NB4 (cell line): ENCODE results near the gene KRT4.

Experiments
- MYC ChIP-seq: IDR thresholded peaks from 2 replicates; pipeline ENCODE4 v1.6.1; 2011; ENCODE audit warnings: low read depth, low read length
- POLR2A ChIP-seq: IDR thresholded peaks from 2 replicates; pipeline ENCODE4 v1.6.1; 2011; ENCODE audit warnings: mild to moderate bottlenecking; ENCODE audit not compliant: insufficient read length; ENCODE audit errors: extremely low read depth
- TF ChIP-seq, protein P1 (sequence below): IDR thresholded peaks from one replicate; pipeline ENCODE4 v1.5.1; 2012; ENCODE audit warnings: low read depth, low read length

- TF ChIP-seq POLR2A: no peak
- TF ChIP-seq, protein P1, sequence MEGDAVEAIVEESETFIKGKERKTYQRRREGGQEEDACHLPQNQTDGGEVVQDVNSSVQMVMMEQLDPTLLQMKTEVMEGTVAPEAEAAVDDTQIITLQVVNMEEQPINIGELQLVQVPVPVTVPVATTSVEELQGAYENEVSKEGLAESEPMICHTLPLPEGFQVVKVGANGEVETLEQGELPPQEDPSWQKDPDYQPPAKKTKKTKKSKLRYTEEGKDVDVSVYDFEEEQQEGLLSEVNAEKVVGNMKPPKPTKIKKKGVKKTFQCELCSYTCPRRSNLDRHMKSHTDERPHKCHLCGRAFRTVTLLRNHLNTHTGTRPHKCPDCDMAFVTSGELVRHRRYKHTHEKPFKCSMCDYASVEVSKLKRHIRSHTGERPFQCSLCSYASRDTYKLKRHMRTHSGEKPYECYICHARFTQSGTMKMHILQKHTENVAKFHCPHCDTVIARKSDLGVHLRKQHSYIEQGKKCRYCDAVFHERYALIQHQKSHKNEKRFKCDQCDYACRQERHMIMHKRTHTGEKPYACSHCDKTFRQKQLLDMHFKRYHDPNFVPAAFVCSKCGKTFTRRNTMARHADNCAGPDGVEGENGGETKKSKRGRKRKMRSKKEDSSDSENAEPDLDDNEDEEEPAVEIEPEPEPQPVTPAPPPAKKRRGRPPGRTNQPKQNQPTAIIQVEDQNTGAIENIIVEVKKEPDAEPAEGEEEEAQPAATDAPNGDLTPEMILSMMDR: no peak
- no peak for TF ChIP-seq MYC
Observed at GRCh38 chr12:52799505-52800211, 14.3 kb downstream of the KRT4 start.
